ENCODE measurements around the gene CPA4. TPM values are rescaled to one million over a fixed set of nuclear protein-coding genes. Genes with fewer than 3 reads are reported as not detected.

The CPA4 gene
- total RNA-seq, 6 experiments from 2014 or later, result not detected

DNA sequence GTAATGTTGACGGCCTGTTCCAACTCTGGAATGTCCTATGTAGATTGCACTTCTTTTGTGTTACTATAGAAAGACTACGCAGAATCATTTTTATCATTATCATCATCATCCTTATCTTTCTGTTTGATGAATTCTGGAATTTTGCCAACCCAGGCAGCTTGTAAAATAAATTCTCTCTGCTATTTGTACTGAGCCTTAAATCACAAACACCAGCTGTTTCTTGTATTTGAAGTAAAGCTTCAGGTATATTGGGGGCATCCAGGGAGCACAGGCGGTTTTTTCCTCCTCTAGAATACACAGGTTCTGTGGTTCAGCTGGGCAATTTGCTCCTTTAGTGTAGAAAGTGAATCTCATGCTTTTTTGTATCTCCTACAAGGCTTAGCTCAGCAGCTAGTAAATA is 36.7 kb downstream of the CPA4 start:
- intact Hi-C loops (cut with DNase I), result no loop called here
- 79% methylated on average over 3 of the region's 3 CpGs for WGBS (ENCODE audit: insufficient coverage, low coverage, low lambda C conversion rate, missing lambda C conversion rate)

DNA sequence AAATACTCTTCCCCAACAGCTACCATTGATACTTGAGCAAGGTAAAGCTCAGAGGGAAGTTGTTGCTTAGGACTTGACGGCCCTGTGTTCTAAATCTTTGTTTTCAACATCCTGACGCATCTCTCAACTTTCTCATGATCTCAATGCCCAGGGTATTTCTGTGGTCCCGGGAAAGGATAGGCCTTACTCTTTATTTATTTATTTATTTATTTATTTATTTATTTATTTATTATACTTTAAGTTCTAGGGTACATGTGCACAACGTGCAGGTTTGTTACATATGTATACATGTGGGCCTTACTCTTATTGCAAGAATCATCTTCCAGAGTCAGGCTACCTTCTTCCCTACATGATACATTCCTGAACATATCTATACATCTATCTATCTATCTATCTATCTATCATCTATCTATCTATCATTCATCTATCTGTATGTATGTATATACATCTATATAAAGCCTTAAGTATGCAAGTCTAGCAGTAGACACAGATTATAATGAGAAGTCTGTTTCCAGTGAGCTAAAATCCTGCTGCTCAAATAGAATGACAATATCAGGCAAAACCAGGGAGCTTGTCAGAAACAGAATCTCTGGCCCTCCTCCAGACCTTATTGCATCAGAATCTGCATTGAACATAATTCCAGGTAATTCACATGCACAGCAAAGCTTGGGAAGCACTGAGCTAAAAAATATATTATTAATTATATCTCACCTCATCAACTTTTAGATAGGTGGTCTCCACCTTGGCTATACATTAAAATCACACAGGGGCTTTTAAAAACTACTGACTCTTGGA is 39.5 kb downstream of the CPA4 start:
- TF ChIP-seq, protein P1, sequence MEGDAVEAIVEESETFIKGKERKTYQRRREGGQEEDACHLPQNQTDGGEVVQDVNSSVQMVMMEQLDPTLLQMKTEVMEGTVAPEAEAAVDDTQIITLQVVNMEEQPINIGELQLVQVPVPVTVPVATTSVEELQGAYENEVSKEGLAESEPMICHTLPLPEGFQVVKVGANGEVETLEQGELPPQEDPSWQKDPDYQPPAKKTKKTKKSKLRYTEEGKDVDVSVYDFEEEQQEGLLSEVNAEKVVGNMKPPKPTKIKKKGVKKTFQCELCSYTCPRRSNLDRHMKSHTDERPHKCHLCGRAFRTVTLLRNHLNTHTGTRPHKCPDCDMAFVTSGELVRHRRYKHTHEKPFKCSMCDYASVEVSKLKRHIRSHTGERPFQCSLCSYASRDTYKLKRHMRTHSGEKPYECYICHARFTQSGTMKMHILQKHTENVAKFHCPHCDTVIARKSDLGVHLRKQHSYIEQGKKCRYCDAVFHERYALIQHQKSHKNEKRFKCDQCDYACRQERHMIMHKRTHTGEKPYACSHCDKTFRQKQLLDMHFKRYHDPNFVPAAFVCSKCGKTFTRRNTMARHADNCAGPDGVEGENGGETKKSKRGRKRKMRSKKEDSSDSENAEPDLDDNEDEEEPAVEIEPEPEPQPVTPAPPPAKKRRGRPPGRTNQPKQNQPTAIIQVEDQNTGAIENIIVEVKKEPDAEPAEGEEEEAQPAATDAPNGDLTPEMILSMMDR (IDR thresholded peaks at IDR 0.05), result no peak
- H3K36me3 ChIP-seq, result no peaks in the 10 kb centered on the region
- no peaks in the 10 kb centered on the region for H3K9me3 ChIP-seq
- intact Hi-C loops (cut with DNase I), result no loop called here
- ATAC-seq (no peak), DNase-seq (no peak)
- no peaks in the 10 kb centered on the region for H3K4me1 ChIP-seq
- H3K27me3 ChIP-seq, result no peaks in the 10 kb centered on the region
- no peak overlapping the region for H3K4me3 ChIP-seq
- no peak overlapping the region for H3K27ac ChIP-seq
- 87% methylated on average over 4 of the region's 4 CpGs for WGBS (ENCODE audit: insufficient coverage, low coverage, low lambda C conversion rate, missing lambda C conversion rate)

More for the DNA sequence above, 36.7 kb downstream of the CPA4 start:
- DNase-seq, result no peak
- Histone ChIP-seq H3K4me1 (no peaks in the 10 kb centered on the region), H3K4me3 (no peak overlapping the region), H3K27me3 (no peaks in the 10 kb centered on the region), H3K36me3 (no peaks in the 10 kb centered on the region), H3K27ac (no peak overlapping the region), H3K9me3 (no peaks in the 10 kb centered on the region)
- ATAC-seq, result no peak
- TF ChIP-seq POLR2A (IDR thresholded peaks at IDR 0.05), result no peak
- TF ChIP-seq, protein P1 (IDR thresholded peaks at IDR 0.05), result no peak

DNA sequence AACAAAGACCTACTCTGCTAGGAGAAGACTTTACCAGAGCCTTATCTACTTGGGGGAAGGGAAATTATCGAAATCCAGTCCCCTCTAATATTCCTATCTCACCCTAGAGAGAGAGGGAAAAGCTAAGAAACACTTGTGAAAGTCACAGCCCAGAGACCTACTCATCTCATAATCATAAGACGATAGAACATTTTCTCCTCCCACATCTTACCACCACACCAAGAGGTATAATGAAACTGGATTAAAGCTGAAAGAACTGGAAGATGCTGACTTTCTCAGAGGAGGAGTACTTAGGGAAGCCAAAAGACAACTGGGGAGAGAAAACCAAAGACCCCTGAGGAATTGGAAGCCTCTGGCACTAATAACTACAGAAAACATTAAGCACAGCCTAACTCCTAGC is 40.9 kb downstream of the CPA4 start:
- Histone ChIP-seq H3K4me1 (no peaks in the 10 kb centered on the region), H3K9me3 (no peaks in the 10 kb centered on the region), H3K36me3 (no peaks in the 10 kb centered on the region), H3K27me3 (no peaks in the 10 kb centered on the region), H3K4me3 (no peak overlapping the region), H3K27ac (no peak overlapping the region)
- ATAC-seq, result no peak
- WGBS (ENCODE audit: insufficient coverage, low coverage, low lambda C conversion rate, missing lambda C conversion rate), result 55% methylated on average over 2 of the region's 2 CpGs
- TF ChIP-seq POLR2A (IDR thresholded peaks at IDR 0.05), result no peak
- TF ChIP-seq, protein P1 (IDR thresholded peaks at IDR 0.05), result no peak
- DNase-seq, result no peak
- intact Hi-C loops (cut with DNase I), result no loop called here

DNA sequence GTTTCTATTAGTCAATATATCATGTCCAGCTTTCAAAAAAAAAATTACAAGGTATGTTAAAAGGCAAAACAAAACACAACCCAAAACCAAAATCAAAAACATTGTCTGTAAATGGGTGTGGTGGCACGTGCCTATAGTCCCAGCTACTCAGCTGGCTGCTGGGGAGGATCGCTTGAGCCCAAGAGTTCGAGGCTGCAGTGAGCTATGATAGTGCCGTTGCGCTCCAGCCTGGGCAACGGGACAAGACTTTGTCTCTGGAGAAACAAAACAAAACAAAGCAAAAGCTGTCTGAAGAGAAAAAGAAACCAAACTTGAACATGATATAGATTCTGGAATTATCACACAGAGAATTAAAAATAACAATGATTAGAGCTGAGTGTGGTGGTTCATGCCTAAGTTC is 41.3 kb downstream of the CPA4 start:
- Histone ChIP-seq H3K27ac (no peak overlapping the region), H3K9me3 (no peaks in the 10 kb centered on the region), H3K4me3 (no peak overlapping the region), H3K4me1 (no peaks in the 10 kb centered on the region), H3K27me3 (no peaks in the 10 kb centered on the region), H3K36me3 (no peaks in the 10 kb centered on the region)
- 51% methylated on average over 6 of the region's 6 CpGs for WGBS (ENCODE audit: insufficient coverage, low coverage, low lambda C conversion rate, missing lambda C conversion rate)
- ATAC-seq (no peak), DNase-seq (no peak)
- intact Hi-C loops (cut with DNase I), result no loop called here
- TF ChIP-seq, protein P1 (IDR thresholded peaks at IDR 0.05), result no peak
- TF ChIP-seq POLR2A (IDR thresholded peaks at IDR 0.05), result no peak
